HG03432 (cell line): ENCODE measurements around the gene MAGIX.
"Not testable (repeated sequence)": the region's sequence is repeated elsewhere in the genome, so short reads cannot be mapped to it uniquely, and the experiment has no call there.

Experiments
- ATAC-seq: cut with Tn5 transposase; IDR thresholded peaks from one replicate; pipeline ENCODE4 v1.9.1; 2021; ENCODE audit warnings: mild to moderate bottlenecking, moderate library complexity; ENCODE audit not compliant: unreplicated experiment

The MAGIX gene

GRCh38 chrX:49157194-49157593, 5.4 kb upstream of the MAGIX start:
- ATAC-seq, result no peak

- no peak for ATAC-seq
These were observed 1.6 kb upstream of the MAGIX start for GRCh38 chrX:49160908-49161307.

GRCh38 chrX:49161632-49162031, 926 bp upstream of the MAGIX start:
- no peak for ATAC-seq

DNA sequence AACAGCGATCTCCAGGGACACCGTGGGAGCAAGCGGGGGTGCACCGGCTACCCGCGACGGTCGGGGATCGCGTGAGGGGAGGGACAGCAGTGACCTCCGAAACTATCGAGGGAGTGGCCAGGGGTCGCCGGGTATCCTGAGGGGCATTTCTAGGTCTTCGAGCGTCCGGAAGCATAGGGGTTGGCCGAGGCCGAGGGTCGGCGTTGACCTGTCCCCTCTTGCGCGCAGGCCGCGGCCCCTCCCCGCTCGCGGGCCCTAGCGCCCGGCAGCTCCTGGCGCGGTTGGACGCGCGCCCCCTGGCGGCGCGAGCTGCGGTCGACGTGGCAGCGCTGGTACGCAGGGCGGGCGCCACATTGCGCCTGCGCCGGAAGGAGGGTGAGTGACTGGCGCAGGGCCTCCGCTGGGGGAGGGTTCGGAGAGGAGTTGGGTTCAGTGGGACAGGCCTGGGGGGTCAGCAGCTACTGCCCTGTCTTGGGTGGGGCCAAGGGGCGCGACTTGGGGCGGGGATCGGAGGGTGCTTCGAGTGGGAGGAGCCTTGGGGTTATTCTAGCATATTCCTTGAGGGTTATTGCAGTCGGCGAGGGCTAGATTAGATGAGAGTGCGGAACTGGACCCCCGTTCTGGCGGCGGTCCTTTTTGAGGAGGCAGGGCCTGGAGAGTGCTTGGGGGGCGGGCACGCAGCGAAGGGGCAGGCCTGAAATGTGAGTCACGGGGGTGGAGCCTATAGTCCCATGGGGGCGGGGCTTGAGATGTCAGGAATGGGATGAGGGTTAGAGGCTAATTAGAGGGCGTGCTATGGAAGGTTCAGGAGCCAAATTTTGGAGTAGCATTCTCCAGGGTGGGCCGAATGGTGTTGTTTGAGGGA, 1.2 kb downstream of the MAGIX start:
- peak; percentile 64 for ATAC-seq

- ATAC-seq, result no peak
These were observed 2.2 kb downstream of the MAGIX start for GRCh38 chrX:49164589-49165360.

- peak; percentile 40 for ATAC-seq
These were observed 3.6 kb downstream of the MAGIX start for GRCh38 chrX:49165901-49166881.

GRCh38 chrX:49166914-49167739, 4.6 kb downstream of the MAGIX start:
- peak; percentile 35 for ATAC-seq

GRCh38 chrX:49167740-49168108, 5.2 kb downstream of the MAGIX start:
- ATAC-seq, result no peak

GRCh38 chrX:49171752-49172279, 9.3 kb downstream of the MAGIX start, which contains the start of gene PLP2:
Gene PLP2 (plus strand): TSS chrX:49171898. CDS start chrX:49172001, 103 bp downstream.
- ATAC-seq, result peak; percentile 41

DNA sequence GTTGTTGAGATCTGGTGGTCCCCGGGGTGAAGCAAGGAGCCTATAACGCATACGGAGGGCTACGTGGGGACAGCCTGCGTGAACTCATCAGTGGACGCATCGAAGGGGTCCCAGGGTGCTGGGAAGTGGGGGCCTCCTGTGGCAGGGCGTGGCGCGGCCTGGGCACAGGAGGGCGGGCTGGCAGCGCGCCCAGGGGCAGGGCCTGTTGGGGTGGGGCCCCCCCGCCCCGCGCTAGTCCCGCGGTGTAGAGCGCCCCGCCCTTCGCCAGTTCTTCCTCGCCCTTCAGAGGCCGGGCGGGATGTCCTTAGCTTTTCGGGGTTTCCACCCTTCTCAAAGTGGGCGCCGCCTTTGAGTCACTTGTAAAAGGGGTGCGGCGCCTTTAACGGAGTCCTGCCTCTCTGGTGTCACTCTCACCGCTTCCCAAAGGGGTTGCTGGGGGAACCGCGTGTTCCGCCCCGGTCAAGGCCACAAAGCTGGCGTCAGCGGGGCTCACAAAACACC, 9.8 kb downstream of the MAGIX start:
- ATAC-seq, result peak; percentile 75

- ATAC-seq, result not testable (repeated sequence)
These were observed 11.0 kb downstream of the MAGIX start for GRCh38 chrX:49173544-49173943.

GRCh38 chrX:49174723-49175122, 12.2 kb downstream of the MAGIX start:
- no peak for ATAC-seq

GRCh38 chrX:49175435-49176274, 13.1 kb downstream of the MAGIX start:
- ATAC-seq, result no peak

DNA sequence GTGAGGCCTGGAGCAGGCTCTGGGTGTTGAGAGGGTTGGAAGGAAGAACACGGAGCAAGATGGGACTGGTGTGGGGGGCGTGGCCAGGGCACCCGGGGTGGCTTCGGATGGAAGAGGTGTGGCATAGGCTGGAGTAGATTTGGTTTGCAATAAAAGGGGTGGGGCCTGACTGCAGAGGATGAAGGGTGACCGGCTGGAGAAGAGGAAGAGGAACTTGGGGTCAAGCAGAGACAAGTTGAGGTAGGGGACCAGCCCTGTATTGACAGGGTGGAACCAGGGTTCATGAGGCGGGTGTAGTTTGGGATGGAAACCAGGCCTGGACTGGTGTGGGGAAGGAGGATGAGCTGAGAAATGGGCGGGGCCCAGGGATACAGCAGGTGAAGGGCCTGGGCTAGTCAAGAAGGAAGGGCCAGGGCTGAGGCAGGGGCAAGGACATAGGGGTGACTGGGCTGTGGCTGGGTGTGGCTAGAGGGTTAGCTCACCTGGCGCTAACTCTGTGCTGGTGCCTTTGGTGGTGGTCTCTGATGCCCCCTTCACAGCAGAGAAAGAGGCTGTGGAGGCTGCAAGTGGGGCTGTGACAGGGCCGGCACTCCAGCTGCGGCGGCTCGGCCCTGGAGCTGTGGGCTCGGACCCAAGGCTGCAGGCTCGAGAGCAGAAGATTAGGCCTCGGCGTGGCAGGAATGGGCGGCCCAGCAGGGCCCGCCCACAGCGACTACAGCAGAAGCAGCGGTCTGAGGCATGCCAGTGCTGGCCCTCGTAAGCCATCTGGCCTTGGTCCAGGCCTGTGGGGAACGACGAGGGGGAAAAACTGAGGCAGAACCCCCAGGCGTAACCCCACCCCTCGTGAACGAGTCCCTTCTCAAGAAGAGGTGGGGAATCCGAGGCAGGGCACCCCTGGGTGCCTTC, 14.1 kb downstream of the MAGIX start:
- no peak for ATAC-seq

- ATAC-seq, result no peak
These were observed 14.8 kb downstream of the MAGIX start for GRCh38 chrX:49177338-49177833.

- no peak for ATAC-seq
These were observed 15.4 kb downstream of the MAGIX start for GRCh38 chrX:49177873-49178480.

- ATAC-seq, result no peak
These were observed 16.0 kb downstream of the MAGIX start for GRCh38 chrX:49178537-49178936.
